ENCODE measurements around the gene GBGT1.
"Not testable (repeated sequence)": the region's sequence is repeated elsewhere in the genome, so short reads cannot be mapped to it uniquely, and the experiment has no call there.

Gene GBGT1

GRCh38 chr9:133194597-133194996, 30.9 kb upstream of the GBGT1 start:
- no peak for DNase-seq

GRCh38 chr9:133191989-133192388, 28.3 kb upstream of the GBGT1 start:
- DNase-seq, result no peak

- DNase-seq, result no peak
Measured at GRCh38 chr9:133189826-133190225, 26.1 kb upstream of the GBGT1 start.

GRCh38 chr9:133188843-133189180, 25.1 kb upstream of the GBGT1 start:
- DNase-seq, result no peak

DNA sequence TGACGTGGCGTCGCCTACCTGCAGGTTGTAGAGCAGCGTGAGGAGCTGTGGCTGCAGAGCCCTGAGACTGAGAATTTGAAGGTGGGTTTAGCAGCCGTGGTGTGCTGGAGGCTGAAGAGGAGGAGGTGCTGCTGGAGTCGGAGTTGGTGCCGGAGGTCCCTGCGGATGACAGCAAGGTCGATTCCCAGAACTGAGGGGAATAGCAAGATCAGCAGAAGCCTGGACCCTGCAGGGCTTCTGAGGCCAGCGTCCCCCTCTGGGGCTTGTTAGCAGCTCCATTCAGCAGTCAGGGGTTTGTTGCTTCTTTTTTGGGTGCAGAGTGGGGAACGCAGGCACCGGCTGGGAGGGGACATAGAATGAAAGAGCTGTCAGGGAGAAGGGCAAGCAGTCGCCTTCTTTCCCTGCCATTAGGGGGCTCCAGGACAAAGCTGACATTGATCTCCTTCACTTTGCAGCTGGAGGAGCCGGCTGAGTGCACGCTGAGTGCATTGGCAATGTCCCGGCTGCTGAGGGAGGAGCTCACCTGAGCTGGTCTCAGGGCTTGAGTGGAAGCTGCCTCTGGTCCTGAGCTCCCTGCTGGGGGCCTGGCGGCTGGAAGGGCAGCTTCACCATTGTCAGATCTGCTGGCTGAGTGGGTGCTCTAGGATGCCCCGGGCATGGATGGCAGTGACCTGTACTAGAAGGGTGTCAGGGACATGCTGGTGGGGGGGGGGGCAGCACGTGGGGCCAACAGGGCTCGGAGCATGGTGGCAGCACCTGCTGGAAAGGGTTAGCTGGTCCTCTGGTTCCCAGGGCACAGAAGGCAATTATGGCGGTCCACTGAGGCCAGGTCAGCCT, 24.5 kb upstream of the GBGT1 start:
- DNase-seq, result no peak

GRCh38 chr9:133187561-133188005, 23.9 kb upstream of the GBGT1 start:
- no peak for DNase-seq

GRCh38 chr9:133186736-133187135, 23.0 kb upstream of the GBGT1 start:
- DNase-seq, result no peak

DNA sequence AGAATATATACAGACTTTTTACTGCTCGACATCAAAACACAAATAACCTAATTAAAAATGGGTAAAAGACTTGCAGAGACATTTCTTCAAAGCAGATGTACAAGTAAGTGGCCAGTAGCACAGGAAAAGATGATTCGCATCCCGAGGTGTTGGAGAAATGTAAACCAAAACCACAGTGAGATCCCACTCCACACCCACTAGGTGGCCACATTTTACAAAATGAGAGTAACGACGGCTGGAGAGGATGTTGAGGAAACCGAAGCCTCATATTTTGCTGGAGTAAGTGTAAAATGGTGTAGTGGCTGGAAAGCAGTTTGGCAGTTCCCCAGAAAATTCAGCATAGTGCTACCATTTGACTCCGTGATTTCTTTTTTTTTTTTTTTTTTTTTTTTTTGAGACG, 21.3 kb upstream of the GBGT1 start:
- peak; percentile 67 for DNase-seq

DNA sequence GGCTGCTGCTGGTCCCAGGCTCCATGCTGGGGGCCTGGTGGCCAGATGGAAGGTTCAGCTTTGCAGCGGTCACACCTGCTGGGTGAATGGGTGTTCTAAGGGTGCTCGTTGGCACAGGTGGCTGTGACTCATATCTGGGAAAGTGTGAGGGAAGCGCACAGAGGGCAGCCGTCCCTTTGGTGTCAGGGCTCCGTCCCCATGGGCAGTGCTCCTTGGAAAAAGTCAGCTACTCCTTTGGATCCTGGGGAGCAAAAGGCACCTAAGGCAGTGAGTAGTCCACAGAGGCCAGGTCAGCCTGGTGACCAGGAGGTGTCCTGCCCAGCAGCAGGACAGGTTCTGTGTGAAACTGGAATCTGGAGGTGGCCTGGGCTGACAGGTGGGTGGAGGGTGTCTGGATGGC, 18.4 kb upstream of the GBGT1 start:
- no peak for DNase-seq

DNA sequence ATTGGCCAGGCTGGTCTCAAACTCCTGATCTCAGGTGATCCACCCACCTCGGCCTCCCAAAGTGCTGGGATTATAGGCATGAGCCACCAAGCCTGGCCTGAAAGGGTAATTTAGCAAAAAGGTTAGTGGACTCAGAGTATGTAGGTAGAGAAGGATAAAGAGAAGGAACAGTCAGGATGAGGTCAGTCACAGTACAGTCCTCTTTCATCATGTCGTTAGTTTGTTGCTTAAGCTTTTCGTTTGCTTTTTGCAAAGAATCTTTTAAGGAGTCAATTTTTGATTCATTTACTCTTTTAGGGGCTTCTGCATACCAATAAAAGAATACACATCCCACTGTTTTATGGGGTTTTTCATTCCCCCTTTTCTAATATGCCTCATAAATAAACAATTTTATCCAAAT, 17.8 kb upstream of the GBGT1 start:
- no peak for DNase-seq

- DNase-seq, result no peak
Measured at GRCh38 chr9:133180953-133181352, 17.2 kb upstream of the GBGT1 start.

DNA sequence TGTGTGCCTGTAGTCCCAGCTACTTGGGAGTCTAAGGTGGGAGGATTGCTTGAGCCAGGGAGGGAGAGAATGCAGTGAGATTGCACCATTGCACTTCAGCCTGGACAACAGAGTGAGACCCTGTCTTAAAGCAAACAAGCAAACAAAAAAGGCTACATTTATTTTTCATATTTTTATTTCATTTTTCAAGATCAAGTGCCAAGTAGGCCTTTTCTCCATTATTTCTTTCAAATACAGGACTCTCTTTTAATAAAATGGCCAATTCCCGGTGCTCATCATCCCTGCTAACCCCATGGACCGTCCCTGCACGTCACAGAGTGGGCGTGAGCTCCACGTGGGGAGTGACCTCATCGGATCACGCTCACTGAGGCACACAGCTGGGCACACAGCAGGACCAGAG, 9.3 kb upstream of the GBGT1 start:
- DNase-seq, result no peak

DNA sequence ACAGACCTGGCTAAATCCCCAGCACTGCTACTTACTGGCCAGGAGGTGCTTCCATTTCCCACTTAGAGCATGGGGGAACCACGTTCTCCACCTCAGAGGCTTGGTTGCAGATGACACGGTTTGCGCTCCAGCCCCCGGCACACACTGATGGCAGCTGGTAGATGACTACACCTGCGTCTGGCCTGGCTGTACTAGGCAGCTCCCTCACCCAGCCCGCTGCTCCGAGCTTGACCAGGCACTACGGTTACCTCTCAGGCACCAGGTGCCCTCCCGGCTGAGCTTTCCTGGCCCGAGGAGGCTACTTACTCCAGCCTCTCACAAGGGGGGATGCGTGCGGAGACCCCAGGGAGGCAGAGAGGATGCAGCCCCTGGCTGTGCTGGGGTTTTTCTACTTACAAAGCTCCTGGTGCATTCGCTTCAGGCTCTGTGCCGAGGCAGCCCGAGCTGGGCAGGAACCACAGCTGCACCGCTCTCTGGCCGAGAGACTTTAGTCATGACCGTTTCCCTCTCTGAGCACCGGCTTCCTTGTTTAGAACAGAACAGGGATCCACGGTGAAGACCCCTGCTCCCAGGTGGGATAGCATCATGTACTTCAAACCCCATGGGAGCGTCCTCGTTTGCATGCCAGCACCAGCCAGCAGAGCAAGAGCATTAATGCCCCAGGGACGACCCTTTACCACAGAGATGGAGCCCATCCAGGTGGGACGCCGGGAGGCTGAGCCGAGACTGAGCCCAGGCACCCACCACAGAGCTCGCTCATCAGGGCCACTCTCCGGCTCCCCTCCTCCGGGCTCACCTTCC, 7.6 kb upstream of the GBGT1 start:
- DNase-seq, result no peak

GRCh38 chr9:133170716-133171115, 7.0 kb upstream of the GBGT1 start:
- no peak for DNase-seq

DNA sequence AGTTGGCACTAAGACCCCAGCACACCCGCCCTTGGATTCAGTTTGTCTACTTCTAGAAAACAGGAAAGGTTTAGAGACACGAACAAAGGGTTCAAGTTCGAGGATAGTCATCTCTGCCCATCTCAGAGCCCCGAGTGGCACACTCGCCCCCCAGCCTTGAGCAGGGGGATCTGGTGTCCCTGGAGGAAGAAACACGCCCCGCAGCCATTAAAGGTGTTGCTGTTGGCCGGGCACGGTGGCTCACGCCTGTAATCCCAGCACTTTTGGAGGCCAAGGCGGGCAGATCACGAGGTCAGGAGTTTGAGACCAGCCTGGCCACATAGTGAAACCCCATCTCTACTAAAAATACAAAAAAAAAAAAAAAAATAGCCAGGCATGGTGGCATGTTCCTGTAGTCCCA, 6.0 kb upstream of the GBGT1 start:
- DNase-seq, result not testable (repeated sequence)

GRCh38 chr9:133169102-133169501, 5.4 kb upstream of the GBGT1 start:
- no peak for DNase-seq

DNA sequence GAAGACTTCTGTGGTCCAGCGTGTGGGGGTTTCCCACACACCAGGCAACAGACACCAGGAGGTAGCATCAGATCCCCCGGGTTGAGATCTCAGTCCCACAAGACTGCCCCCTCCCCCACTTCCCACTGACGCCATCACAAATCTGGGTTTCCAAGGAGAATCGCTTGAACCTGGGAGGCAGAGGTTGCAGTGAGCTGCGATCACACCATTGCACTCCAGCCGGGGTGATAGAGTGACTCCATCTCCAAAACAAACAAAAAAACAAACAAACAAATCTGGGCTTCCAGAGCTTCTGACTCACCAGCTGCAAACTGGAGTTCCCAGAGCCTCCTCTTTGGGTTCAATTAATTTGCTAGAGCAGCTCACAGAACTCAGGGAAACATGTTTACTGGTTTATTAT, 4.7 kb upstream of the GBGT1 start:
- DNase-seq, result no peak

DNA sequence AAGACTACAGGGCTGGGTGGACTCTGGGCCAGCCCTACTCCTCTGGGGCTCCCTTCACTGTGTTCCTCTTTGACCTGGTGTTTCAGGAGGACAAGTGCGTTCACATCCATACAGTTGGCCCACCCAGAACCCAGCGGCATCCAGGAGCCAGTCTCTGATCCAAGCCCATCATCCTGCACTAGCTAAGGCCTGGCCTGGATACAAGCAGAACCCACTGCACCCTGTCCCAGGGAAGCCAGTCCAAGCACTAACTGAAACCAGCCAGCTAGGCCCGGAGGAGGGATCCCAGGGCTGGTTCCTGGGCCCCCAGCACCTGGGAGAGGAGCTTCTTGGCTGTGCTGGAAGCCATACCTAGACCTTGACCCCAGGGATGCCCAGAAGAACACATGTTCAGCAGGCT, 4.1 kb upstream of the GBGT1 start:
- DNase-seq, result no peak

DNA sequence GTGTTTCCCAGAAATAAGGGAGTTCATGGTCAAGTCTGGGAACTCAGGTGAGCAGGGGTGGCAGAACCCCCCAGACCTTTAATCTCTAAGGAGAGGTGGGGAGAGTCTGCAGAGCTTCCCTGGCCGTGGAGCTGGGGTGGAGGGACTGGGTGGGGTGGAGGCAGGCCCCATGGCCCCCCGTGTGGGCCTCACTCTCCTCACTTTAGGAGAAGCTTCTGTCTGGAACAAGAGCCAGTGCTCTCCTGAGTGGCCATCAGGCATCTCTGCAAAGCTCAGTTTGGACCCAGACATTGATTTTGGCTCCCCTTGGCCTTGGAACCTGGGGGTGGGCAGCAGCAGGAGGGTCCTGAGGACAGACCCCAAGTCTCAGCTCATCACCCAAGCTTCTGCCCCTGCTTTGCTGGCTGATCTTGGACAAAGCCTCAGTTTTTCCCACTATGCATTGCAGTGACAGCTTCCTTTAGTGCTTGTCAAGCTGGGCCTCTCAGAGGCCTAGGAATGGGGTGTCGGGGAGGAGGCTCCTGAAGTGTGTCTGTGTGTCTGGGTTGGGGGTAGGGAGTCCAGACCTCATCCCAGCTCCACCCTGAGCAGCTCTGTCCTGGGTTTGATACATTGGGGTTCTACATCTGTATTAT, 3.5 kb upstream of the GBGT1 start:
- DNase-seq, result no peak

GRCh38 chr9:133166392-133166791, 2.7 kb upstream of the GBGT1 start:
- no peak for DNase-seq

- DNase-seq, result no peak
Measured at GRCh38 chr9:133165452-133165730, 1.7 kb upstream of the GBGT1 start.

DNA sequence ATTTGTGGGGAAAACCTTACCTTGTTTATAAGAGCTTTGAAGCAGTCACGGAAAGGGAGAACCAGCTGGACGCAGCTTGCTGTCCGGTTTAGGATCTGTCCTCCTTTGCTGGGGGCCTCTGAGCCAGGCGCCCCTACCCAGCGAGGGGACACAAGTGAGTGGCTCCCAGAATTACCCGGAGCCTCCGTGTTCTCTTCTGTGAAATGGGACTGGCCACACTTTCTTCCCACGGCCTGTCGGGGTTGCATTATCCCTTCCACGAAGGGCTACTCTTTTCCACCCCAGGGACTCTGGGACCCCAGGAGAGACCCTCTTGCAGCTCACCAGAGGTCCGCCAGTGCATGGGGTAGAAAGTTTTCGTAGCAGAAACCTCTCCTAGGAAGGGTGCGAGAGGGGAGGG, 477 bp upstream of the GBGT1 start:
- DNase-seq, result no peak

- DNase-seq, result no peak
Measured at GRCh38 chr9:133162861-133163503, 732 bp downstream of the GBGT1 start.

- no peak for DNase-seq
Measured at GRCh38 chr9:133161547-133161950, 2.2 kb downstream of the GBGT1 start.
